Nephron (organoid): ENCODE results near the gene SEC22A.

ENCODE experiments used
- H3K27ac Mint-ChIP-seq, 3 experiments: 2 replicates each; pipeline ENCODE4 v1.8.0; 2020; ENCODE audit warnings: mixed read lengths in 3 of 3, mild to moderate bottlenecking in 2 of 3, moderate library complexity in 1 of 3
- H3K27me3 Mint-ChIP-seq: 2 replicates; pipeline ENCODE4 v1.8.0; 2021; ENCODE audit warnings: low read depth, mild to moderate bottlenecking, moderate library complexity, mixed read lengths
- H3K36me3 Mint-ChIP-seq: 2 replicates; pipeline ENCODE4 v1.8.0; 2020; ENCODE audit warnings: low read depth, mixed read lengths
- H3K4me1 Mint-ChIP-seq: 2 replicates; pipeline ENCODE4 v1.8.0; 2020; ENCODE audit warnings: mixed read lengths
- H3K4me3 Mint-ChIP-seq, 3 experiments: 2 replicates each; pipeline ENCODE4 v1.8.0; 2020; ENCODE audit warnings: mild to moderate bottlenecking in 3 of 3, mixed read lengths in 3 of 3, moderate library complexity in 2 of 3
- H3K9me3 Mint-ChIP-seq: 2 replicates; pipeline ENCODE4 v1.8.0; 2020; ENCODE audit warnings: mixed read lengths
- CTCF ChIP-seq, 3 experiments: fragments of 200-600 bp; sonication (generic); IDR thresholded peaks; one replicate each; pipeline ENCODE4 v1.5.0; 2021; ENCODE audit warnings: antibody characterized with exemption in 3 of 3; ENCODE audit not compliant: unreplicated experiment in 3 of 3

SEC22A gene

GRCh38 chr3:123271466-123272159 lies 69.9 kb downstream of the SEC22A start:
- no peak for TF ChIP-seq CTCF (IDR thresholded peaks at IDR 0.05; ENCODE audit: unreplicated experiment in 3 of 3)
- H3K27me3 Mint-ChIP-seq = no peaks in the 10 kb centered on the region
- H3K4me3 Mint-ChIP-seq = no peak overlapping the region
- peaks cover 4% of the 10 kb centered on the region for H3K9me3 Mint-ChIP-seq
- H3K27ac Mint-ChIP-seq = peak overlapping the region in 2 of 3 experiments; percentile 2 to 60
- peaks cover 12% of the 10 kb centered on the region for H3K4me1 Mint-ChIP-seq
- peaks cover 41% of the 10 kb centered on the region for H3K36me3 Mint-ChIP-seq

GRCh38 chr3:123272547-123272946 lies 70.8 kb downstream of the SEC22A start:
- Mint-ChIP-seq H3K4me1 (peaks cover 12% of the 10 kb centered on the region), H3K9me3 (no peaks in the 10 kb centered on the region), H3K27me3 (no peaks in the 10 kb centered on the region), H3K36me3 (peaks cover 32% of the 10 kb centered on the region), H3K27ac (no peak overlapping the region), H3K4me3 (no peak overlapping the region)
- no peak for TF ChIP-seq CTCF (IDR thresholded peaks at IDR 0.05; ENCODE audit: unreplicated experiment in 3 of 3)

- H3K36me3 Mint-ChIP-seq = peaks cover 15% of the 10 kb centered on the region
- H3K9me3 Mint-ChIP-seq = no peaks in the 10 kb centered on the region
- H3K4me3 Mint-ChIP-seq = no peak overlapping the region
- H3K27ac Mint-ChIP-seq = no peak overlapping the region
- H3K4me1 Mint-ChIP-seq = peaks cover 12% of the 10 kb centered on the region
- TF ChIP-seq CTCF (IDR thresholded peaks at IDR 0.05; ENCODE audit: unreplicated experiment in 3 of 3) = no peak
- no peaks in the 10 kb centered on the region for H3K27me3 Mint-ChIP-seq
Measured at GRCh38 chr3:123275691-123276090, 73.9 kb downstream of the SEC22A start.

GRCh38 chr3:123276346-123277006 lies 74.7 kb downstream of the SEC22A start:
- no peak overlapping the region for H3K27ac Mint-ChIP-seq
- no peak overlapping the region for H3K4me3 Mint-ChIP-seq
- peaks cover 12% of the 10 kb centered on the region for H3K36me3 Mint-ChIP-seq
- H3K4me1 Mint-ChIP-seq = peaks cover 5% of the 10 kb centered on the region
- TF ChIP-seq CTCF (IDR thresholded peaks at IDR 0.05; ENCODE audit: unreplicated experiment in 3 of 3) = no peak
- H3K9me3 Mint-ChIP-seq = no peaks in the 10 kb centered on the region
- H3K27me3 Mint-ChIP-seq = no peaks in the 10 kb centered on the region

- Mint-ChIP-seq H3K27me3 (no peaks in the 10 kb centered on the region), H3K27ac (no peak overlapping the region), H3K36me3 (peaks cover 7% of the 10 kb centered on the region), H3K4me3 (no peak overlapping the region), H3K9me3 (no peaks in the 10 kb centered on the region), H3K4me1 (no peaks in the 10 kb centered on the region)
- TF ChIP-seq CTCF (IDR thresholded peaks at IDR 0.05; ENCODE audit: unreplicated experiment in 3 of 3) = no peak
Measured at GRCh38 chr3:123277106-123277505, 75.4 kb downstream of the SEC22A start.

GRCh38 chr3:123278446-123278845 lies 76.7 kb downstream of the SEC22A start:
- no peaks in the 10 kb centered on the region for H3K36me3 Mint-ChIP-seq
- no peaks in the 10 kb centered on the region for H3K9me3 Mint-ChIP-seq
- H3K4me3 Mint-ChIP-seq = no peak overlapping the region
- H3K4me1 Mint-ChIP-seq = no peaks in the 10 kb centered on the region
- no peak overlapping the region for H3K27ac Mint-ChIP-seq
- H3K27me3 Mint-ChIP-seq = no peaks in the 10 kb centered on the region
- TF ChIP-seq CTCF (IDR thresholded peaks at IDR 0.05; ENCODE audit: unreplicated experiment in 3 of 3) = no peak
